Measurements from ENCODE around the gene IMP4. TPM values are rescaled to one million over a fixed set of nuclear protein-coding genes. Genes with fewer than 3 reads are reported as not detected.

Gene IMP4
- total and polyA plus RNA-seq, 2 of the 13 experiments (the other 11 are each of a cell fraction or from before 2014, with no cell fraction given), result 142 to 158 TPM

- no peak for TF ChIP-seq ZNF609 (CRISPR knock-in tag; IDR thresholded peaks at IDR 0.05; ENCODE audit: borderline replicate concordance)
- TF ChIP-seq FOXO4 (CRISPR knock-in tag; conservative IDR thresholded peaks at IDR 0.05), result no peak
- peak; percentile 16 for TF ChIP-seq ZNF430 (CRISPR knock-in tag; IDR thresholded peaks at IDR 0.05)
- 0 out of 2 replicates have a peak, but pooled peaks have one; percentile 72 for TF ChIP-seq CSRNP1 (CRISPR knock-in tag; IDR thresholded peaks at IDR 0.05)
- TF ChIP-seq PHF8 (CRISPR knock-in tag; IDR thresholded peaks at IDR 0.05), result 0 out of 2 replicates have a peak, but pooled peaks have one; percentile 2
- no peak for TF ChIP-seq CBX5 (CRISPR knock-in tag; IDR thresholded peaks at IDR 0.05; ENCODE audit: borderline replicate concordance)
- TF ChIP-seq ZNF629 (CRISPR knock-in tag; conservative IDR thresholded peaks at IDR 0.05), result no peak
- TF ChIP-seq ZFP36 (IDR thresholded peaks at IDR 0.05; ENCODE audit: borderline replicate concordance, low read depth, low read length, partially characterized antibody), result no peak
- TF ChIP-seq JARID2 (CRISPR knock-in tag; IDR thresholded peaks at IDR 0.05; ENCODE audit: insufficient replicate concordance), result peak; percentile 12
- peak; percentile 38; the same call in 1 of the 2 replicates for TF ChIP-seq ZMYM2 (CRISPR knock-in tag; IDR thresholded peaks at IDR 0.05)
- TF ChIP-seq KMT2B (CRISPR knock-in tag; IDR thresholded peaks at IDR 0.05), result no peak
- TF ChIP-seq SMYD3 (CRISPR knock-in tag; IDR thresholded peaks at IDR 0.05), result no peak
- no peak for TF ChIP-seq RBFOX2 (IDR thresholded peaks at IDR 0.05; ENCODE audit: low read depth, low read length)
- peak; percentile 39; the same call in 1 of the 2 replicates for TF ChIP-seq BORCS8-MEF2B (CRISPR knock-in tag; IDR thresholded peaks at IDR 0.05)
- no peak for TF ChIP-seq ATF3 (CRISPR knock-in tag; IDR thresholded peaks at IDR 0.05)
- TF ChIP-seq TGIF2 (CRISPR knock-in tag; IDR thresholded peaks at IDR 0.05), result no peak
- TF ChIP-seq TP53 (CRISPR knock-in tag; conservative IDR thresholded peaks at IDR 0.05), result no peak
- TF ChIP-seq ZFY (CRISPR knock-in tag; IDR thresholded peaks at IDR 0.05), result no peak
- TF ChIP-seq ZNF292 (CRISPR knock-in tag; IDR thresholded peaks at IDR 0.05; ENCODE audit: borderline replicate concordance, low read depth), result no peak
- TF ChIP-seq SNAPC2 (CRISPR knock-in tag; IDR thresholded peaks at IDR 0.05), result no peak
- TF ChIP-seq RBM22 (optimal IDR thresholded peaks at IDR 0.05; ENCODE audit: low read length), result no peak
- peak; percentile 79 for TF ChIP-seq ZMYM3 (CRISPR knock-in tag; IDR thresholded peaks at IDR 0.05)
- no peak for TF ChIP-seq FOXC1 (CRISPR knock-in tag; IDR thresholded peaks at IDR 0.05; ENCODE audit: borderline replicate concordance)
Measured at GRCh38 chr2:130336150-130336876, 6.4 kb upstream of the IMP4 start (continued).
